GM18505 (cell line): Measurements from ENCODE around the gene SLC35E3.
"Not testable (repeated sequence)": the region's sequence is repeated elsewhere in the genome, so short reads cannot be mapped to it uniquely, and the experiment has no call there.

Source experiments
- ATAC-seq: cut with Tn5 transposase; IDR thresholded peaks from one replicate; pipeline ENCODE4 v1.9.1; 2021; ENCODE audit not compliant: unreplicated experiment
- POLR2A ChIP-seq: IDR thresholded peaks from 4 replicates; pipeline ENCODE4 v1.6.1; 2011; ENCODE audit warnings: borderline replicate concordance; ENCODE audit not compliant: insufficient read depth, insufficient read length; ENCODE audit errors: extremely low read depth

Gene SLC35E3

DNA sequence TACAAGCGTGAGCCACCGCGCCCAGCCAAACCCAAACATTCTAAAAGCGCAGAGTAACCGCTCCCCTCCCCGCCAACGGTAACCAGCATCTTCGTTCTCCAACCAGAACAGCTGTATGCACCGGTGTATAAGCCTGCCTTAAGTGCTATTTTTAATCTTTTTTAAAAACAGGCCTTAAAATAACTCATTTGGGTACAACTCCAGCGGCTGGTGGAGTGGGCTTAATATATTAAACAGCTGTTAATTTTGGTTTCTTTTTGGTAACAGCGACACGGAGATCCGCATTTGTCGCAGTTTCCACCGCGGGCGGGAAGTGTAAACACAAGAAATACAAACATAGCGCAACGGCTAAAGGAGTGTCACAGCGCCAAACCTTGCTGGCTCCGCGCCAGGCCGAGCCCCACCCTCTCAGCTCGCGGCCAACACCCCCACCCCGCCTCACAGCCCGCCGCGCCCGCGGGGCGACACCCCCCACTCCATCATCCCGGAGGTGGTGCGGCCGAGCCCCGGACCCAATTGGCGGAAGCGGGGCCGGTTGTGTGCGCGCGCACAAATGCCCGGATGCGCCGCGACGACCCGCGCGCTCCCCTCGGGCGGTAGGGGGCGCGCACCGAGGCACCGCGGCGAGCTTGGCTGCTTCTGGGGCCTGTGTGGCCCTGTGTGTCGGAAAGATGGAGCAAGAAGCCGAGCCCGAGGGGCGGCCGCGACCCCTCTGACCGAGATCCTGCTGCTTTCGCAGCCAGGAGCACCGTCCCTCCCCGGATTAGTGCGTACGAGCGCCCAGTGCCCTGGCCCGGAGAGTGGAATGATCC is 61.8 kb downstream of the SLC35E3 start, which contains the start of gene MDM2:
TSS of gene MDM2 (plus strand) at position 602 of the 812 bp plus-strand sequence. CDS start 301 bp downstream, outside the sequence.
- TF ChIP-seq POLR2A = peak; percentile 91

DNA sequence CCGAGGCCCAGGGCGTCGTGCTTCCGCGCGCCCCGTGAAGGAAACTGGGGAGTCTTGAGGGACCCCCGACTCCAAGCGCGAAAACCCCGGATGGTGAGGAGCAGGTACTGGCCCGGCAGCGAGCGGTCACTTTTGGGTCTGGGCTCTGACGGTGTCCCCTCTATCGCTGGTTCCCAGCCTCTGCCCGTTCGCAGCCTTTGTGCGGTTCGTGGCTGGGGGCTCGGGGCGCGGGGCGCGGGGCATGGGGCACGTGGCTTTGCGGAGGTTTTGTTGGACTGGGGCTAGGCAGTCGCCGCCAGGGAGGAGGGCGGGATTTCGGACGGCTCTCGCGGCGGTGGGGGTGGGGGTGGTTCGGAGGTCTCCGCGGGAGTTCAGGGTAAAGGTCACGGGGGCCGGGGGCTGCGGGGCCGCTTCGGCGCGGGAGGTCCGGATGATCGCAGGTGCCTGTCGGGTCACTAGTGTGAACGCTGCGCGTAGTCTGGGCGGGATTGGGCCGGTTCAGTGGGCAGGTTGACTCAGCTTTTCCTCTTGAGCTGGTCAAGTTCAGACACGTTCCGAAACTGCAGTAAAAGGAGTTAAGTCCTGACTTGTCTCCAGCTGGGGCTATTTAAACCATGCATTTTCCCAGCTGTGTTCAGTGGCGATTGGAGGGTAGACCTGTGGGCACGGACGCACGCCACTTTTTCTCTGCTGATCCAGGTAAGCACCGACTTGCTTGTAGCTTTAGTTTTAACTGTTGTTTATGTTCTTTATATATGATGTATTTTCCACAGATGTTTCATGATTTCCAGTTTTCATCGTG is 62.6 kb downstream of the SLC35E3 start:
- peak; percentile 45 for ATAC-seq
- peak; percentile 91 for TF ChIP-seq POLR2A

More for the DNA sequence above, 61.8 kb downstream of the SLC35E3 start, which contains the start of gene MDM2:
- ATAC-seq = peak; percentile 76

DNA sequence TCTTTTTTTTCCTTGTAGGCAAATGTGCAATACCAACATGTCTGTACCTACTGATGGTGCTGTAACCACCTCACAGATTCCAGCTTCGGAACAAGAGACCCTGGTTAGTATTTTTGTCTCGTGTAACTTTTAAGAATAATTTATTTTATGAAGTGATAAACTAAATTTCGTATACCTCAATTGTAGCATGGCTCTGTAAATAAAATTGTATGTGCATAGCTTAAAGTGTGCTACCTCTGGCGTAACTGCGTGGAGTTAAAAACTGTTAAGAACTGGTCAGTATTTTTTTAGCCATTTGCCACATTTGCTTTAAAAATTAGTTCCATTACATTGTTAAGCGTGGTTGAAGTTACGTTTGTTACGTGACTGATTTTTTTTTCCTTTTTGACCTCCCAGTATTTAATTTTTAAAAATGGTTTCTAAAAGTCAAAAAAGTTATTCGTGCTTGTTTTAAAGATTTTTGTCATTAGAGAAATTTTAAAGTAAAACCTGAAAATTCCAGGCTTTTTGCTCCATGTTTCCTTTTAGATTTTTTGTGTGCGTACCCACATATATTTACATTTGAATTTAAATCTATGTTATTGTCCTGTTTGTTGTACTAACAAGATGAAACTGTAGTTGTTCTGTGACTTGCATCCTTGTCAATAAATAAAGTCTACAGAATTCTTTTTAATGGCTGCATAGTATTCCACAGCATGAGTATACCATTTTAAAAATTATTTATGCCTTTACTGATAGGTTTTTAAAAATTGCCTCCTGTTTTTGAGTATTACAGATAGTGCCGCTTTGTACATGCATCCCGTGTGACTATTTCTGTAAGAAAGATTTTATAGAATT is 63.4 kb downstream of the SLC35E3 start:
- no peak for TF ChIP-seq POLR2A
- no peak for ATAC-seq

DNA sequence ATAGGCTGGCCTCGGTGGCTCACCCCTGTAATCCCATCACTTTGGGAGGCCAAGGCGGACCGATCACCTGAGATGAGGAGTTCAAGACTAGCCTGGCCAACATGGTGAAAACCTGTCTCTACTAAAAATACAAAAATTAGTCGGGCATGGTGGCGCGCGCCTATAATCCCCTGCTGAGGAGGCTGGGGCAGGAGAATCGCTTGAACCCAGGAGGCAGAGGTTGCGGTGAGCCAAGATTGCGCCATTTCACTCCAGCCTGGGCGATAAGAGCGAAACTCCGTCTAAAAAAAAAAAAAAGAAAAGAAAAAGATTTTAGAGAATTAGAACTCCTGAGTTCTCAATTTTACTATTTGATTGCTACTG is 64.0 kb downstream of the SLC35E3 start:
- not testable (repeated sequence) for ATAC-seq

DNA sequence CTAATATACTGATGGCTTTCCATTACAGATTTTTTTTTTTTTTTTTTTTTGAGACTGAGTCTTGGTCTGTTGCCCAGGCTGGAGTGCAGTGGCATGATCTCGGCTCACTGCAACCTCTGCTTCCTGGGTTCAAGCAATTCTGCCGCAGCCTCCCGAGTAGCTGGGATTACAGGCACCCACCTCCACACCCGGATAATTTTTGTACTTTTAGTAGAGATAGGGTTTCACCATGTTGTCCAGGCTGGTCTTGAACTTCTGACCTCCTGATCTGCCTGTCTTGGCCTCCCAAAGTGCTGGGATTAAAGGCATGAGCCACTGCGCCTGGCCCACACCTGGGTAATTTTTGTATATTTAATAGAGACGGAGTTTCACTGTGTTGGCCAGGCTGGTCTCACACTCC is 65.6 kb downstream of the SLC35E3 start:
- not testable (repeated sequence) for ATAC-seq

DNA sequence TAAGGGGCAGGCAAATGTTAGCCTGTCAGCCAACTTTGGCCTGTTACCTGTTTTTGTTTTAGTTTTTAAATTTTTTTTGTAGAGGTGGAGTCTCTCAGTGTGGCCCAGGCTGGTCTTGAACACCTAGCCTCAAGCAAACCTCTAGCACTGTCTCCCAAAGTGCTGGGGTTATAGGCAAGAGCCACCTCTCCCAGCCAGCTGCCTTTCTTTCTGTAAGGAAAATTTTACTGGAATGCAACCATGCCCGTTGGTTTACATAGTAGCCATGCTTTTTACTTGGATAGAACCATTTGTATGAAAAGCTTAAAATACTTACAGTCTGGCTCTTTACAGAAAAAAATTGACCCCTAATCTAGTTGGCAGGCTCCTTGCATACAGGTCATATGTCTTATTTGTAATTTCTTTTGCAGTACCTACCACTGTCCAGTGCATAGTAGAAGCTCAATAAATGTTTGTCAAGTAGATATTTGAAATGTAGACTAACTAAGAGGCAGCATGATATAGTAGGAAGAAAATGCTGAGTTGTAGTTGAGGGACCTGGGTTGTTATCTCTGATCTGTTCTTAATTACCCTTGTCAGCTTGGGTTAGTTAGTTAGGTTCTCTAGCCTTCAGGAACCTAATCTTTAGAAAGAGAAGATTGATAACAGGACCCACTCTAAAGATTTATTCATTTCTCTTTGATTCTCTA is 66.7 kb downstream of the SLC35E3 start:
- ATAC-seq = no peak
- TF ChIP-seq POLR2A = no peak

DNA sequence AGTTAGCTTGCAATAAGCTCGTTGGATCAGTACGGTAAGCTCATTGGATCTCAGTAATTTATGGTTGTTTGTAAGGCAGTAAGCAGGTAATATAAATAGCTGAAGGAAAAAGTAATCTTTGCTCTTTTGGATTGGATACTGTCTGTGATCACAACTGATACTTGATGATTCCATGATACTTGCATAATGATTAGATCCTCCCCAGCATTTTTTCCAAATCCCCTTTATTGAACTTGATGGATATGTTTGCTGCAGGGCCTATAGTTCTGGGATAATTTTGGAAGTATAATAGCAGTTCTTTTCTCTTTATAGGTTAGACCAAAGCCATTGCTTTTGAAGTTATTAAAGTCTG is 67.2 kb downstream of the SLC35E3 start:
- no peak for TF ChIP-seq POLR2A
- ATAC-seq = no peak

DNA sequence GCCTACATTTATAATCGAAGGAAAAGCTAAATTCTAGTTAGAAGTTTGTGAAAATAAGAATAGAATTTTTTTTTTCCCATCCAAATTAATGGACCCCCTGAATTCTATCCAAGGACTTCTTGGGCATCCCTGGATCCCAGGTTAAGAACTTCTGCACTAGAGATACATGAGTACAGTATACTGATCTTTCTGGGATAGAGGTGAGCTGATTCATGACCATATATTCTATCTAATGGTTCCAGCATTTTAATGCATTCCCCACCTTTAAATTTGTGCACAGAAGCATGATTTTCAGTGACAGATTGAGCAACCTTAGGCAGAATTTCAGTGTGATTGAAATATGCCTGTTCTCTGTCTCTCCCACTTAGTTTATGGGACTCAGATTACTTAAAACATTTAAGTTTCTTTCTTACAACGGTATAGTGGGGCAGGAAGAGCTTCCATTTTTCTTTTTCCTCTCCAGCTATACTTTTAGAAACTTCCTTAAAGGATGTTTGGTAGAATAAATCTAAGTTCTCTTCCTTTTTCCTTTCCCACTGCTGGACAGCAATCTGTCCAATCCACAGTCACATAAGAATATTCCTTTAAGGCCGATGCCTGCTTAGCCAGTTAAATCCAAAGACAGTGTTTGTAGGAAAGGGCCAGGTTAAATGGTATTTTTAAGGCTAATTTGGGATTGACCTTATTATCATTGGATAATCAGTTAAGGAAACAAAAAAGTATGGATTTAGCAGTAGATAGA is 68.7 kb downstream of the SLC35E3 start:
- no peak for ATAC-seq
- TF ChIP-seq POLR2A = no peak

DNA sequence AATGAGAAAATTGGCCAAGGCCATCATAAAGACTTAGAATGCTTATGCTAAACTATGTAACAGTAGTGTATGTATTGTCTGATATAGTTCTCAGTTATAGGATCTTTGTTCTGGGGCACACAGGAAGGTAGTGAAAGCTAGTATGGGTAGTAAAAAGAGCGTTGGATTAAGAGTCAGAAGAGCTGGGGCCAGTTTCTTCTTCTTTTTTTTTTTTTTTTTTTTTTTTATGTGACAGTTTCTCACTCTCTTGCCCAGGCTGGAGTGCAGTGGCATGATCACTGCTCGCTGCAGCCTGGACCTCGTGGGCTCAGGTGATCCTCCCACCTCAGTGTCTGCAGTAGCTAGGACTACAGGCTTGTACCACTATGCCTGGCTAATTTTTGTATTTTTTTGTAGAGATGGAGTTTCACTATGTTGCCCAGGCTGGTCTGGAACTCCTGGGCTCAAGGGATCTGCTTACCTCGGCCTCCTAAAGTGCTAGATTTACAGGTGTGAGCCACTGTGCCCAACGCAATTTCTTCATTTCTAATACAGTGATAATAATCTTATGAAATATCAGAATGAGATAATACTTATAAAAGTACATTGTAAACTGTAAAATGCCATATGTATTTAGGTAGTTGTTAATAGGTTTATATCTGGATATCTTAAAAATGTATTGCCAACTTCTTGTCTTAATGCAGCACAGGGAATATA is 69.4 kb downstream of the SLC35E3 start:
- peak; percentile 23 for TF ChIP-seq POLR2A
- ATAC-seq = no peak

DNA sequence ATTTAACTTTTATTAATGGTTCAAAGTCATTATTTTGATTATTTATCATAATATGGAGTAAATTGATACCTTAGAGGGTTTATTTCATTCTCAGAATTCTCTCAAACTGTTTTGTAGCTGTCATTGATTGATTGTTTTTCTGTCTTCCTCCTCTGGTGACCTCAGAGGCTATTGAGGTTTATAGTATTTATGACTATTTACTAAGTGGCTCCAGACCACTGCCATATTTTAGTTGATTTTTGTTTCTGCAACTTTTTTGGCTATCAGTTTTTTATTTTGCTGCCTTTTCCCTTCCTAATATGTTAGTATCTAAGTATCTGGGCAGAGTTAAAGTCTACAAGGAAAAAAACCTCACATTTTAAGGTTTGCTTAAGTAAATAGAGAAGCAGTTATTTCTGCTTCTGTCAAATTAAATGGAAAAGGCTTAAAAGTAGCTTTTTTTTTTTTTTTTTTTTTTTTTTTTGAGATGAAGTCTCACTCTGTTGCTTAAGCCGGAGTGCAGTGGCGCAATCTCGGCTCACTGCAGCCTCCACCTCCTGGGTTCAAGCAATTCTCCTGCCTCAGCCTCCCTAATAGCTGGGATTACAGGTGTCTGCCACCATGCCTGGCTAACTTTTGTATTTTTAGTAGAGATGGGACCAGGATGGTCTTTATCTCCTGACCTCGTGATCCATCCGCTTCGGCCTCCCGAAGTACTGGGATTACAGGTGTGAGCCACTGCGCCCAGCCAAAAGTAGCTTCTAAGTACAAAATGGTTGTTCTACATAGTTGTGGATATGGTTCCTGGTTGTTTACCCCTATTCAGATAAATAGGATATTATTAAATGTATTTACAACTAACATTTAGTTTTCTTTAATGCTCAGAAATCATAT is 70.2 kb downstream of the SLC35E3 start:
- ATAC-seq = no peak
- no peak for TF ChIP-seq POLR2A

DNA sequence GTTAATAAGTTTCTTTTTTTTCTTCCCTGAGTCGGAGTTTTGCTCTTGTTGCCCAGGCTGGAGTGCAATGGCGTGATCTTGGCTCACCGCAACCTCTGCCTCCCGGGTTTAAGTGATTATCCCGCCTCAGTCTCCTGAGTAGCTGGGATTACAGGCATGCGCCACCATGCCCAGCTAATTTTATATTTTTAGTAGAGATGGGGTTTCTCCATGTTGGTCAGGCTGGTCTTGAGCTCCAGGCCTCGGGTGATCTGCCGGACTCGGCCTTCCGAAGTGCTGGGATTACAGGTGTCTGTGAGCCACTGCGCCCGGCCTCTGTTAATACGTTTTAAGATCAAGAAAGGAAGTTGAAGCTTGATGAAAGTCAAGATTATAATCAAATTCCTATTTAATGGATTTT is 73.5 kb downstream of the SLC35E3 start:
- ATAC-seq = not testable (repeated sequence)
